Superior temporal gyrus (tissue), 1 donor: ENCODE measurements around the gene HSBP1L1.

Source experiments
- DNase-seq: peaks from one replicate; pipeline ENCODE4 v3.0.0-alpha.2; 2016; ENCODE audit errors: extremely low spot score

Gene HSBP1L1

DNA sequence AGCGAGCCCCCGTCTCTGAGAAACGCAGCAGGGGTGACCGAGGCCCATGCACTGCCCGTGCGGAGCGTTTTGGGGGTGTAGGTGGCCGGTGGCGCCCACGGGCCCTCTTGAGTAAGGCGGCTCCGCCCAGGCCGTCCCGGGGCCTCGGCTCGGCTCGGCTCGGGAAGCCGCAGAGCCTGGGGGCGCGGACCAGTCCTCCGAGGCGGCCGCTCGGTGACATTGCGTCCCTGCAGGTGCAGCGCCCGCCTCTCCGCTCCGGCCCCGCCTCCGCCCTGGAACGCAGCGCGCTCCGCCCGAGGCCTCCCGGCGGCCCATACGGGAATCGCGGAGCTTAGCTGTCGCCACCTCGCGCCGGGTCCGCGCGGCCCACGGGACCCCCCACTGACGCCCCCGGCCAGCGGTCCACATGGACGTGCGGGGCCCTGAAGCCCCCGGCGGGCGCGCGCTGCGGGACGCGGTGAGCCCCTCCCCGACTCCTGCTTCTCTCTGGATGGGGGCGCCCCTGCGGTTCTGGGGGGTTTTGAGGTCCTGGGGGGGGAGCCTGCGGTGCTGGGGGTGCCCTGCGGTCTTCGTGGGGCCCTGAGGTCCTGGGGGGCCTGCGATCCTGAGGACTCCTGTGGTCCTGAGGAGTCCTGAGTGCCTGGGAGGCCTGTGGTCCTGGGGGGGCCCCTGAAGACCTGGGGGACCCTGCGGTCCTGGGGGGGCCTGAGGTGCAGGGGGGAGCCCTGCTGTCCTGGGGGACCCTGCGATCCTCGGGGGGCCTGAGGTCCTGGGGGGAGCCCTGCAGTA is at the start of gene HSBP1L1:
Gene HSBP1L1, plus strand, starts transcription at position 314 of the 789 bp plus-strand sequence. Its CDS starts 93 bp downstream, at position 407.
- no peak for DNase-seq

DNA sequence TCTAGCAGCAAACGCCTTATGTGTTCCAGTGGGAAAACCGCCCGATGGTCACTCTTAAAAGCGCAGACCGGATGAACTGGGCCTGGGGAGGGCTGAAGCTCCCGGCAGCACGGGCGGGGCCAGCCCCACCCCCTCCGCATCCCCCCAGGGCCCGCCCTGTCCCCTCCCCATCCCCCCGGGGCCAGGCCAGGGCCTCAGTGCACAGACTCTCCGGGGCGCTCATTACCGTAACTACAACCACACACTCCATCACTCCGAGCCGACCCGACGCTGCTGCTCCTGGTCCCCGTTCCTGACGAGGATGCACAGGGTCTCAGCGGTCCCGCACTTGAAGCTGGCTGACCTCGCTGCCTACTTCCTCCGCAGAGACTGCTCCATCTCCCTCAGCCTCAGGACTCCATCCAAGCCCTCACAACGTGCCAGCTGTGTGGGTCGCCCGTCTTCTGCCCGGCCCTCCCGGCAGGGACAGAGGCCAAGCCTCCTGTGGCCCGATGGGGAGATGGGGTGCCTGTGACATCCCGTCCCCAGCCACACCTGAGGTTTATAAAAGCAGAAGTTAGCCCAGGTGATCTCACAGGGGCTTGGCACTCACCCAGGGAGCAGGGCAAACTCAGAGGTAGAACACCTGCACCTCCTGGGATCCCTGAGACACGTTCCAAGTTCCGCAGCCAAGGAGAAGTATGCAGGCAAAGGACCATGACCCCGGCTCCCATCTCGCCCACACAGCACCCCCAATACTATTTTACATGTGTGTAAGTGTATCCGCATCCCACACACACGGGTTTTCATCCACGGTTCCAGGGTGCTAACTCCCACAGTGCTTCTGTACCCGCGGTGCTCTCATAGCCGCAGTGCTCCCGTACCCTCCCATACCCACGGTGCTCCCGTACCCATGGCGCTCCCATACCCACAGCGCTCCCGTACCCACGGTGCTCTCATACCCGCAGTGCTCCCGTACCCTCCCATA is 49.0 kb upstream of the HSBP1L1 start:
- DNase-seq, result no peak

DNA sequence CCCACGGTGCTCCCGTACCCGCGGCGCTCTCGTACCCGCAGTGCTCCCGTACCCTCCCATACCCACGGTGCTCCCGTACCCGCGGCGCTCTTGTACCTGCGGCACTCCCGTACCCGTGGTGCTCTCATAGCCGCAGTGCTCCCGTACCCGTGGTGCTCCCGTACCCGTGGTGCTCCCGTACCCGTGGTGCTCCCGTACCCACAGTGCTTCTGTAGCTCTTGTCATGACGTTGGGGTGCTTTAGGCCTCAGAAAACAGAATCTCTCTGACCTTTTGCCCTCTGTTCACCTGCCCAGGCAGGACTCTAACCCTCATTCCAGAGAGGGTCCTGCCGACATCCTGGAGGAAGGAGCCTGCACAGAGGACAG is 48.3 kb upstream of the HSBP1L1 start:
- no peak for DNase-seq

DNA sequence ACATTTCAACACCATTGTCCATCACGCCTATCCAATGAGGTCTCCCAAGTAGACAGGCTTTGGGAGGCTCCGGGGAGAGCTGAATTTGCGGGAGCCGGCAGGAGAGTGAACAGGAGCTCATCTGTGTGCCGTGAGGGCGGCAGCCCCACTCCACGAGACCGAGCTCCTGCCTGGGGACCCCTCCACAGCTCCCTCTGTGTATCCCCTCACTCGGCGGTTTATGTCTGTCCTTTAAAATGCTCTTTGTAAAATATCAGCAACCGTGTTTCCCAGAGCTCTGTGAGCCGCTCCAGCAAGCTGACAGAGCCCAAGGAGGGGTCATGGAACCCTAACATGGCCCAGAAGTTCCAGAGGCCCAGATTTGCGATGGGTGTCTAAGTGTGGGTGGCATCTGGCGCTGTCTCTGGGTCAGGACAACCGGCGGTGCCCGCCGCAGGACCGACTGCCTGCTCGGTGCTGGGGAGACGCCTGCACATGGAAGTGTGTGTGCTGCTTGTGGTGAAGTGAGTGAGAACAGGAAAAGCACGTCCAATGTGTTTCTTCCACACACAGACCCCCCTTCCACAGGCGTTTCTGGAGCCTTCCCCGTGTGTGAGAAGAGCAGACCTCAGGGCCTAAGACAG is 47.8 kb upstream of the HSBP1L1 start:
- DNase-seq, result no peak

DNA sequence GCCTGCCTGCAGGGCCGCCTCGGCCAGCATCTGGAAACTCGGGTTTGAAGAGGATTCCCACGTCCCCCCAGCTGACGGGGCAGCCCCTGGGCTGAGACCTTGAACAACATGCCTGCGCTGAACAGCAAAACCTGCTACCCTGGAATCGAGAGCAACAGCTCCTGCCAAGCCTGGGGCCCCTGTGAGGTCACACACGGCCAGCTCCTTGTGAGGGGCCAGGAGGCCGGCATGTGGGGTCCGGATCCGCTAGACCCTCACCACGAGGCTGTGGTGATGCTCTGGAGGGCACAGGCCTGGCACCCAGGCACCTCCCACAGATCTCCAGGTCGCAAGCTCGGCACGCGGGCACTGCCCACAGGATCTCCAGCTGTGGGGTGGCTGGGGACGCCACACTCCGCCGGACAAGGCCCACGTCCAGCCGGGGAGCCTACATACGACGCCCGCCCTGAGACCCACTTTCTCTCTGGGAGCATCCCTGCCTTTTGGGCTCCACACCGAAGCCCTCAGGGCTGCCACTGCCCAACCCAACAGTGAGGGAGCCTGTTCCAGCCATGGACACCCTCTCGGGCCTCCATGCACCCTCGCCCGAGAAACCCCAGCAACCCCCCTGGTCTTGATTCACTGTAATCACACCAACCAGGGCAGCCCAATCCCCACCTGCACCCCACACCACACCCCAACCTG is 47.1 kb upstream of the HSBP1L1 start:
- no peak for DNase-seq

DNA sequence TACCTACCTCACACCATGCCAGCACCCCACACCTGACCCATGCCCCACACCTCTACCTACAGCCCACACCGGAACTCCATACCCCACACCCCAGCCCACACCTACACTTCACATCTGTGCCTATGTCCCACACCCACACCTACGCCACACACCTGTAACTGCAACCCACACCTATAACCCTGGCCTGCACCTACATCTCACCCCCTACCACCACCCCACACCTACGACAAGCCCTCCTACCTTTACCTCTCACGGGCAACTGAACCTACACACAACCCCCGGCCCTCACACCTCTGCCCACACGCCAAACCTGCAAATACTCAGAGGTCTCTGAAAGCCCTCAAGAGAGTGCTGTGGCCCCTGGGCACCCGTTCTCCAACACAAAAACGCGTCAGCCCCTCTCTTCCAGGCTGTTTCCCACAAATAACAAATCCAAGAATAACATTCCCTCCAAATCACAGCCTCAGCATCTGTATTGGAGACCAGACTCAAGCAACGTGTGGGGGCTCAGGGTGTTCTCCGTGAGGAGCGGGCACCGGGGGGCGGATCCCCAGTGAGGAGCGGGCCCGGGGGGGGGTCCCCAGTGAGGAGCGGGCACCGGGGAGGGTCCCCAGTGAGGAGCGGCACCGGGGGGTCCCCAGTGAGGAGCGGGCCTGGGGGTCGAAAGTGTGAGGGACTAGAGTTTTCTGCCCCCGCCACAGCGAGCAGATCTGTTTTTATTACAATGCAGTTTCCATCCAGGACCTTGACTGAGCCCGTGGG is 46.4 kb upstream of the HSBP1L1 start:
- no peak for DNase-seq

DNA sequence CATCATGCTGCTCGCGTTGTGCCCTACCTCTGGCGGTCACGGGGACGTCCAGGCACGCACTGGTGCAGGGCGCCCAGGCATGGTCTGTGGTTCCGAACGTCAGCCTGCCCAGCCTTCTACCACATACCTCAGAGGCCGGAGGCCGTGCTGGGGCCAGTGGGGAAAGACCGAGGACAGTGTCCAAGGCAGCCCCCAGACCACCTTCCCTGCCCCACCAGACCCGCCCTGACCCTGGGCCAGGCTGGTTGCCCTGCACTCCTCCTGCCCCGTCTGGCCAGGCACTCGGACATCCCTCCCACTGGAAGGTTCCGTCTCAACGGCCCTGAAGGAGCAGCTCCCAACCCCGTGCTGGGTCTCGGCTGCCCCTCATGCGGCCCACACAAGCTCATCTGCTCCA is 45.8 kb upstream of the HSBP1L1 start:
- DNase-seq, result no peak

DNA sequence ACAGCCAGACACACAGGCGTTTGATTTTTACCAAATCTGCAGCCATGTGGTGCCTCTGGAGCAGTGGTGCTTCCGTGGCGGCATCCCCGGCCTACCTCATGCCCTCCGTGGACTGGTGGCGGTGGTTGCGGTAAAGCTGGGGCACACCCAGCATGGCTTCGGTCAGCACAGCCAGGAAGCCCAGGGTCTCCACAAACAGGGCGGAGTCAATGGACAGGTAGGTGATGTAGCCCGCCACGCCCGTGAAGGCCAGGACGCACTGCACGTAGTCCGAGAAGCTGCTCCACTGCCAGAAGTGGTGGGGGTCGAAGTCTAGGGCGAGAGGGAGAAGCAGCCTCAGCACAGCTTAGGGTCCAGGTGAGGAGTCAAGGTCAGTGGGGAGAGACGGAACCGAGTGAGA is 45.4 kb upstream of the HSBP1L1 start:
- DNase-seq, result no peak

DNA sequence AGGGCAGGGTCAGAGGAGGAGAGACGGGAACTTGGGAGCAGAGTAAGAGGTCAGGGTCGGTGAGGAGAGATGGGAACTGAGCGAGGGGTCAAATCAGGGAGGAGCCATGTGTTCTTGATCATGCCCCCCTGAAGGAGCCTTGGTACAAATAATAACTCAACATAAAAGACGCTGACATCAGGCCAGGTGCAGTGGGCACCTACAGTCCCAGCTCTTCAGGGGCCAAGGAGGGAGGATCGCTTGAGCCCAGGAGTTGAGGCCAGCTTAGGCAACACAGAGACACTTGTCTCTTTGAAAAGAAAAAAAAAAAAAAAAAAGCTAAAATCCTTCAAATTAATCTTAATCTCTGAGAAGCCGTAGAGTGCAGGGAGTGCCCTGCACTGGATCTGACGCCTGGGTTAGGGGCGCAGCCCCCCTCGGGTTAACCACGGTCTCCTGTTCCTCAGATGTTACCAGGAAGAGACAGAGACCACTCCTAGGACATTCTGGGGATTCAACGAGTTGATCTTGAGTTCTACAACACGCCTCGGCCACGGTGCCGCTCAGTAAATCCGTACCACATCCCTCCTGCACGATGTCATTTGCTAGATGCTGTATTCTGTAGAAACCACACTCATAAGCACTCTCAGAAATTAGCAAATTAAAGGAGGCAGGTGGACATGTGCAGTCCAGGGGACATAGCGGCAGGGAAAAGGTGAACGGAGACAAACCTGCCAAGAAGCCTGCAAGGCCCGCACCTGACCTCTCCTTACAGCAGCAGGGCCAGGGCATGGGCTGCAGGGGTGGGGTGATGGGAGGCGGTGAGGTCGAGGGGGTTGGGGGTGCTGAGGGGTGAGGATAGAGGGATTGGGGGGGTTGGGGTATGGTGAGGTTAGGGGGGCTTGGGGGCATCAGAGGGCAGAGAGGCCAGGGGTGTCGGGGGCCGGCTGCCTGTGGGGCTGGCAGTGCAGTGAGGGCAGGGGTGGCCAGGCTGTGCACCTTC is 42.2 kb upstream of the HSBP1L1 start:
- no peak for DNase-seq

DNA sequence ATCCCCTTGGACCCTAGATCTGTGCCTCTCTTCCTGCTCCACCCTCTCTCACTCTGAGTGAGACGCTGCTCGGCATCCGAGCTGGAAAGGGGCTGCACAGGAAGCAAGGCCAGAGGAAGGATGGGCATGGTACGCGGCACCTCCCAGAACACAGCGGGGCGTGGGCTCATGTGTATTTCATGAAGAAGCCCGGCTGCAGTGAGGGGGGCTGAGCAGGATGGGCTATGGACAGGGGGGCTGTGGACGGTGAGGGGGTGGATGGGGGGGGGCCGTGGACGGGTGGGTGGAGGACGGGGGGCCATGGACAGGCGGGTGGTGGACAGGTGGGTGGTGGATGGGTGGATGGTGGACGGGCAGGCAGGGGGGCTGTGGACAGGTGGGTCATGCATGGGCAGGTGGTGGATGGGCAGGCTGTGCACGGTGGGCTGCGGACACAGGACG is 41.5 kb upstream of the HSBP1L1 start:
- no peak for DNase-seq

DNA sequence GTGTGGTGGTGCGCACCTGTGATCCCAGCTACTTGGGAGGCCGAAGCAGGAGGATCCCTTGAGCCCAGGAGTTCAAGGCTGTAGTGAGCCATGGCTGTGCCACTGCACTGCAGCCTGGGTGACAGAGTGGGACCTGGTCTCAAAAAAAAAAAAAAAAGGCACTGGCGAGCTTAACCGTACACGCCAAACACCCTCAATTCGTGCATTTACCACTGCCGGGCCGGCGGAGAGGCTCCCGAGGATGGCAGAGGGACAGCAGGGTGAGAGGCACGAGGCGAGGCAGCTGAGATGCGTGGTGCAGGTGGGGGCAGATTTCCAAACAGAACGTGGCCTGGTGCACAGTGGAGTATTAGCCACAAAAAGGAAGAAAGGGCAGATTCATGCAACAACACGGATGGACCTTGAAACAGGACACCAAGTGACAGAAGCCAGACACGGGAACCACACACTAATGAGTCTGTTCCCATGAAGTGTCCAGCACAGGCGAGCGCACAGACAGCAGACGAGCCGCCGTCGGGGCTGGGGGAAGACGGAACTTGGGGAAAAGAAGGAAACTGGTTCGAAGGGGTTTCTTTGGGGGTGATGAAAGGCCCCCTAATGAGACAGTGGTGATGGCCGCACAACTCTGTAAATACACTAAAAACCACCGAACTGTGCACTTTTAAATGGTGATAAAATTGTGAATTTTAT is 40.4 kb upstream of the HSBP1L1 start:
- no peak for DNase-seq

DNA sequence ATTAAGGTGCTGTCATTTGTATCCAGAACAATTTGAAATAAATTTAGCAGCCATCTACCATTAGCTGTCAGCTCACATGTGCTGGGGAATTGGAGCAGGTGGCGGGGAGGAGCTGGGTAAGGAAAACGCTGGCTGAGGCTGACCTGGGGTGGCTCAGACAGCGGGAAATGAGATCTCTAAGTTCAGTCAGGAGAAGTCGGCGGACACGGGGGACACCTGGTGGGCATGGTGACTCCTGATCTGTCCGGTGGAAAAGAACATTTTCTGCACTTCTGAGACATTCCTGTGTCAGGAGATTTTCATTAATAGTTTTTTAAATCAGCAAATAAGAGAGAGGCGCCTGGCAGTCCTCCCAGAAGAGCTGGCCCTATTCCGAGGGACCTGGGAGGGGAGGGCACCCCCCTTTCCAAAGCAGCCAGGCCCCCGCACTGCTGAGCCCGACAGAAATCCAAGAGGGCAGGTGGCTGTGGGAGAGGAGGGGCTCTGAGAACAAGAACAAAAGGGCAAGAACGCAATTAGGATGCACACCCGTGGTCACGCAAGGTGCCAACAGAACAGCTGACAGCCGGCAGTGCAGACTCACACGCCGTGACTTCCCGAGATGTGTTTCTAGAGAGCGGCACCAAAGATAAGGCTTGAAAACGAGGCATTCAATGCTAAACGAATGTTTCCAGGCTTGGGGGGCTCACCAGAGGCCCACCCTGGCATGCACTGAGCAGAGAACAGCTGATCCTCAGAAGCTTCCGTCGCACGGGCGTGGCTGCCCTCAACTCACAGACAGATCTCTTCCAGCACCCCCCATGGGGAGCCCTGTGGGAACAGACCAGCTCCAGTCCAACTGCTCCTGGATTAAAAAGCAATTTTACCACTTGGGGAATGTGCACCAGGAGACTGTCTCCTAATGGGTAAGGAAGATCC is 39.4 kb upstream of the HSBP1L1 start:
- no peak for DNase-seq

DNA sequence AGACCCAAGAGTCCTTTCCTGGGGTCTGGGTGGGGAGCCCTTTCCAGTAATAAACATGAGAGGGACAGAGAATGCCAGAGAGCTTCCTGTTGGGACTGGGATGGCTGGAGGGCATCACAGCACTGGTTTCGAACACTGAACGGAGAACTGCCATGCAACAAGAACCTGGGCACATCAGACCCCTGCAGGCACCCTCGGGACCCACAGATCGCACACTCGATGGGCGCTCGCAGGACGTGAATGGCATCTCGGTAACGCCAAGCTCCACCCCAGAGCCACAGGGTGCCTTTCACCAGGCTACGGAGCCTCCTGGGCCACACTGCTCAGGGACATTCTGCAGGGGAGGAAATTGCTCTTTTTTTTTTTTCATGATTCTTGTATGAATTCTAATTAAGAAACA is 38.1 kb upstream of the HSBP1L1 start:
- DNase-seq, result no peak

DNA sequence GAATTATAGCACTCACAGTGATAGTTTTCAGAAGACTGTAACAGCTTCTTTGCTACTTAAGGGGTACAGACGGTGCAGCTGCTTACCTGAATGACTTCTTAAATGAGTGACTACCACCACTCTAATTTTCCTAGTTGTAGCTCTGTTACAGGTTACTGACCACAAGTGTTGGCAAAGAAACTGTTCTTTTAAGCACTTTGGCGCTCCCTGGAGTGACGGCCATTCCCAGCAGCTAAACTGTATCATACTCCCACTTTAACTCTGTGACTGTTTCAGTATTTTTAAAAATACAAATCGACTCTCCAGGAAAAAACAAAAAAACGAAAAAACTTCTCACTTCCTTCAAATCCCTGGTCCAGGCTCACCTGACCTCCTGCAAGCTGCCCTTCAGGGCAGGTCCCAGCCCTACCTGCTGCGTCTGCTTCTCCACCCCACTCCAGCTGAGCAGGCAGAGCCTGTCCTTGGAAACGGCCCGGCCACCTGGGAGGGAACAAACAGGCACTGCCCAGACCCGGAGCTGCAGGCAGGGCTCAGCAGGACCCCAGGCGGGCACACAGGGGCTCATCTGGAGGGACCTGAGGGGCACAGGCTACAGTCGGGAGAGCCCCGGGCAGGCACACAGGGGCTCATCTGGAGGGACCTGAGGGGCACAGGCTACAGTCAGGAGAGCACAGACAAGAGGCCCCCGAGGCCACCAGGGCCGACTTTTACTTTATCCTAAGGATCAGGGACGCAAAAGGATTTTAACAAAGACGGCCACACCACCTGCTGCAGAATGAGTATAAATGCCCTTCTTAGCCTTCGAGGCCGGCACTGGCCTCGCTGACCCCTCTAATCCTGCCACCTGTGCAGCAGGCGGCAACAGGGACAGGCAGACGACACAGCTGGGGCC is 37.5 kb upstream of the HSBP1L1 start:
- no peak for DNase-seq

DNA sequence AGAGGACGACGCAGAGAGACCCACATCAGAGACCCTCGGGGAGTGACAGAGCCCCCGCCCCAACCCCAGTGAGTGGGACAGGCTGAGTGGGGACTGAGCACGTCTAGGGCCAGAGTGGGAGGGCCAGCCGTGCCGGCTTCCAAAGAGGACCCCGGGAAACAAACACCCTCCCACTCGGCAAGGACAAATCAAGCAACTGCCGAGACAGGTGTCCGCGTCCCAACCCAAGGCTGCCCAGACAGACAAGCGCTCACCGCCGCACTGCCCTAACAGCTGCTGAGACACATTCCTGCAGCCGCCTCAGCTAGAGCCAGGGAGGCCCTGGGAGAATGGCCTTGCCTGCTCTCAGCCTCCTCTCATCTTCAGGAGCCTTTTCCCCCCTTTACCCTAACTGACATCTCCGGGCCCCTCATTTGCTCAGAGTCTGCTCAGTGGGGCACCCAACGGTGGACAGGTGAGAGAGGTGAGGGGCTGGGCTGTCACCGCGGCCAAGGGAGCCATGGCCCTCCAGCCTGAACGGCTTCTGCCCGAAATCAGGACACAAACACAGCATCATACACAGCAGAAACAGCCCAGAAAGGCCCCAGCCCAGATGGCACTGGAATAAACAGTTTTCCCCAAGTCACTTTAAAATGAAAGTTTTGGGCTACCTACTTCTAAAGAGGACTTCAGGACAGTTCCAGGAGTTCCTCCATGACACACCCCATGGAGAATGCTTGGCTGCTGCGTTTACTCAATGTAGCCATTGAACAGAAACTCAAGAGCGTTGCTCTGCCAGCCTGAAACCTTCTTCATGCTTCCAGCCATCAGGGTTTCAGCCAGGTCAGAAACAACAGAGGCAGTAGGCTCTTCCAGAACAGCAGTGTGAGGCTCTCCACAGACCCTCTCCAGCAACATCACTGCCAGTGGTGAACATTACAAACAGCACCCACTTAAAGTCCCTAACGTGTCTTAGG is 36.6 kb upstream of the HSBP1L1 start:
- no peak for DNase-seq

DNA sequence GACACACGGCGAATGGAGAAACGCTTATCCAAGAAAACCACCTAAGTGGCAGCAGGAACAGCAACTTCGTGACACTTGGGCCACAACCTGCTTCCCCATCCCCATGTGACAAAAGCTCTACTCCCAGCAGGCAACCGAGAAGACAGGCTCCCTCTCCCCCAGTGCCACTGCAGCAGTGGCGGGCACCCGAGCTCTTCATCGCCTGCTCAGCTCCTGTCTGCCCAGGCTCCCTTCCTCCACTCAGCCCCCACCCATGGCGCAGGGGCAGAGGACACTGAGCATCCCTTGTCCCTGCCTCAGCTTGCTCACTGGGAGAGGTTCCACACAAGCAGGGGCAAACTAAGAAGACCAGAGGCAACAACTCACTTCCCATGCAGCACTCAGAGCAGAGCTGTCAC is 35.9 kb upstream of the HSBP1L1 start:
- no peak for DNase-seq
